ENCODE data around the gene CORO2A.

GRCh38 chr9:98206754-98207153, 14.3 kb upstream of the CORO2A start:
- TF ChIP-seq POLR2AphosphoS5 (IDR thresholded peaks at IDR 0.05; ENCODE audit: low read depth, low read length) (no peak), JUND (IDR thresholded peaks at IDR 0.05) (no peak), NRF1 (IDR thresholded peaks at IDR 0.05; ENCODE audit: low read depth, low read length) (no peak), EZH2phosphoT487 (IDR thresholded peaks at IDR 0.05; ENCODE audit: borderline replicate concordance, low read depth) (no peak)
